Nephron (organoid): ENCODE results near the gene LMTK2.
"Not testable (repeated sequence)": the region's sequence is repeated elsewhere in the genome, so short reads cannot be mapped to it uniquely, and the experiment has no call there.

Experiments
- H3K27ac Mint-ChIP-seq, 3 experiments: 2 replicates each; pipeline ENCODE4 v1.8.0; 2020; ENCODE audit warnings: mixed read lengths in 3 of 3, mild to moderate bottlenecking in 2 of 3, moderate library complexity in 1 of 3
- H3K27me3 Mint-ChIP-seq: 2 replicates; pipeline ENCODE4 v1.8.0; 2021; ENCODE audit warnings: low read depth, mild to moderate bottlenecking, moderate library complexity, mixed read lengths
- H3K36me3 Mint-ChIP-seq: 2 replicates; pipeline ENCODE4 v1.8.0; 2020; ENCODE audit warnings: low read depth, mixed read lengths
- H3K4me1 Mint-ChIP-seq: 2 replicates; pipeline ENCODE4 v1.8.0; 2020; ENCODE audit warnings: mixed read lengths
- H3K4me3 Mint-ChIP-seq, 3 experiments: 2 replicates each; pipeline ENCODE4 v1.8.0; 2020; ENCODE audit warnings: mild to moderate bottlenecking in 3 of 3, mixed read lengths in 3 of 3, moderate library complexity in 2 of 3
- H3K9me3 Mint-ChIP-seq: 2 replicates; pipeline ENCODE4 v1.8.0; 2020; ENCODE audit warnings: mixed read lengths
- CTCF ChIP-seq, 3 experiments: fragments of 200-600 bp; sonication (generic); IDR thresholded peaks; one replicate each; pipeline ENCODE4 v1.5.0; 2021; ENCODE audit warnings: antibody characterized with exemption in 3 of 3; ENCODE audit not compliant: unreplicated experiment in 3 of 3

LMTK2 gene

DNA sequence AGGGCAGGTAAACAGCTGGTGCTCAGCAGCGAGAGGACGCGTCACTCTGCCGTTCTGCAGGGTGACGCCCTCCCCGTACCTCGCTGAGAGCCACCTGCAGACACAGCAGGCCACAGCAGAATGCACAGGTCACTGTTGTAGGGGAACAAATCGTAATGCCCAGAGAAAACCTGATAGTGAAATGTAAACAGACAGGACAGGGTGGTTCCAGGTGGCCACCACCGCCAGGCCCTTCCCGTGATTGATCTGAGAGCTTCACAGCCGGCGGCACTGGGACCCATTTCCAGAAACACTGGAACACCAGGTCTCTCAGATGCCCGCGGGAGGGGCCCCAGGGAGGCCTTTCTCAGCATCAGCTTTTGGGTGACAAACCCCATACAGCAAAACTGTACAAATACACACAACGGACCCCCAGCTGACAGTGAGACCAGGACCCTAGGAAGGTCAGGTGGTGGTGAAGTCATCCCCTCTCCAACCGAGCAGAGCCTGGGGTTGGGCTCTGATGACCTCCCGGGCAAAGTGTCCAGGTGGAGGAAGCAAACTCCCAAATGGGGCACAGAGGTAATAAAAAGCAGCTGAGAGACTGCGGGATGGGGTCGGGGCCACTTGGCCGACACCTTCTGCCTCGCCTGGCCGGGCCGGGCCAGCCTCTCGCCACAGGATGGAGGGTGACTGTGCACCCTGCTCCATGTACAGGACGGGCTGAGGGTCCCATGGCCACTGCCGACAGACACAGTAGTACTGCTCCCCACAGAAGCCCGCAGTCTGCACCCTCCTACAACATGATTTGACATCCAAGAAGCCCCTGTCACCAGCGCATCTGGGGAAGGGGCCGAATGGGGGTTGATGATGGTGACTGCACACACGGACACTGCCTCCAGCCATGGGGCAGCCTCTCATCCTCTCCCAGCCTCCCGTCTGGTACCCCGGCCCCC lies 109.2 kb downstream of the LMTK2 start:
- H3K27ac Mint-ChIP-seq = no peak overlapping the region
- H3K27me3 Mint-ChIP-seq = no peaks in the 10 kb centered on the region
- H3K36me3 Mint-ChIP-seq = peaks cover 17% of the 10 kb centered on the region
- no peaks in the 10 kb centered on the region for H3K9me3 Mint-ChIP-seq
- H3K4me1 Mint-ChIP-seq = peaks cover 6% of the 10 kb centered on the region
- no peak for TF ChIP-seq CTCF (IDR thresholded peaks at IDR 0.05; ENCODE audit: unreplicated experiment in 3 of 3)
- no peak overlapping the region for H3K4me3 Mint-ChIP-seq

DNA sequence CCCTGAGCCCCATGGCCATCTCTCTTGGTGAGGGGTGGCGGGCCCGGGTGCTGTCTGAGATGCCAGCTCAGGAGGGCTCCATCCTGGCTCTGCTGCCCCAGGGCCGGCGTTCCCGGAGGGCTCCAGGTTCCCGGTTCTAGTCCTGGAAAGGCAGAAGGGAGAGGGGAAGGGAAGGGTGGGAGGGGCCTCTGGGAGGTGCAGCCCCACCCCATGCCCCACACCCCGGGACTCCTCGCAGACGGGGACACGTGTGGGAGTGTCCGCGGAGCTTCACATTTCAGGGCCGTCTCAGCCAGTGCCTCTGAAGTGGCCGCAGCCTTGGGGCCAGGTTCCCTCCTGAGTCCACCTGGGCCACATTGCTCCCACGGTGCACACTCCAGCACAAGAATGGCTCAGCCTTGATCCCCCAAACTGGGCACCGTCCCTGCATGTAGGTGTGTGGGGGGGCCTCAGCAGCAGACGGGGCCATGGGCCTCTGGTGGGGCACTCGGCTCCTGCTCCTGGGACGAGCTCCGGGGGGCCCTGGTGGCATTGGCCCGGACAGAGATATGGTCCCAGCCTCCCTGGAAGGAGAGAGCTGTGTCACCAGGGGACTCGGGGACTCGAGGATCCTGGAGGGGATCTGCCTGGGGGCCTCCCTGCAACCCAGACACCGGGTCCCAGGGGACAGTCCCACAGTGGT lies 110.4 kb downstream of the LMTK2 start:
- H3K27ac Mint-ChIP-seq = no peak overlapping the region
- H3K36me3 Mint-ChIP-seq = peaks cover 17% of the 10 kb centered on the region
- no peak for TF ChIP-seq CTCF (IDR thresholded peaks at IDR 0.05; ENCODE audit: unreplicated experiment in 3 of 3)
- peaks cover 6% of the 10 kb centered on the region for H3K4me1 Mint-ChIP-seq
- H3K9me3 Mint-ChIP-seq = no peaks in the 10 kb centered on the region
- H3K4me3 Mint-ChIP-seq = no peak overlapping the region
- H3K27me3 Mint-ChIP-seq = no peaks in the 10 kb centered on the region

DNA sequence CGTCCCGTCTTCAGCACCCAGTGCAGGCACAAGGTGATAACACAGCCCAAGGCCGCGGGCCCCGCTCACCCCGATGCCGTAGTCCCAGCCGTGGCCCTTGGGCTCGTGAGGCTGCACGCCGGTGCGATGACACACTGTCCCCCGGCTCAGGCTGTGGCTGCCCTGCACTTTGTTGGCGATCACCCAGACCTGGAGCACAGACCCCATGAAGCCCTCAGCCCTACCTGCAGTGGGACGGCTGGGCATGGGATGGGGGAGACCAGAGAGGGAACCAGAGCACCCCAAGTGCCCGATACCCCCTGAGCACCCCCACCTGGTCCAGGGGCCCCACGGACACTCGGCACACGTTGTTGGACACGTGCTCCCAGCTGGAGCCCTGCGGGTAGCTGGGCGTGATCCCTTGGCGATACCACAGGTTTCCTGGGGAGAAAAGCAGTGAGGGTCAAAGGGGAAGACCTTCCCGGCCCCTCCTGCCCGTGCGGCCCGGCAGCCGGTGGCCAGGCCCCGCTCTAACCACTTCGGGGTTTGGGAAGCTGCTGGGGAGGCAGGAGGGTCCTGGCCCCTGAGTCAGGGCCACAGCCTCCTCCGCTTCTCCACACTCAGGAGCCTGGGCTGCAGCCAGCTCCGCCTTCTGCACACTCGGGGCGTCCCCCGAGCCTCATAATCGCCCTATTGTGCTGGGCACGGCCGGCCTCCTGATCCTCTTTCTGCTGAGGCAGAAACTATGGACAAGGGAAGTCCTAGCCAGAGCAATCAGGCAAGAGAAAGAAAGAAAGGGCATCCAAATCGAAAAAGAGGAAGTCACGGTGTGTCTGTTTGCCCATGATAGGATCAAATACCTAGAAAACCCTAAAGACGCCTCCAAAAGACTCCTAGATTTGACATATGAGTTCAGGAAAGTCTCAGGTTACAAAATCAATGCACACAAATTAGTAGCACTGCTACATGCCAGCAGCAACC lies 111.2 kb downstream of the LMTK2 start:
- Mint-ChIP-seq H3K27ac (peak overlapping the region in 1 of 3 experiments; percentile 12), H3K27me3 (no peaks in the 10 kb centered on the region), H3K9me3 (no peaks in the 10 kb centered on the region), H3K36me3 (peaks cover 17% of the 10 kb centered on the region), H3K4me1 (peaks cover 6% of the 10 kb centered on the region), H3K4me3 (no peak overlapping the region)
- no peak for TF ChIP-seq CTCF (IDR thresholded peaks at IDR 0.05; ENCODE audit: unreplicated experiment in 3 of 3)

- H3K27me3 Mint-ChIP-seq, H3K27ac Mint-ChIP-seq, H3K4me3 Mint-ChIP-seq, H3K9me3 Mint-ChIP-seq, H3K4me1 Mint-ChIP-seq: not testable (repeated sequence)
- peaks cover 17% of the 10 kb centered on the region for H3K36me3 Mint-ChIP-seq
Observed at GRCh38 chr7:98219382-98219781, 112.7 kb downstream of the LMTK2 start.

DNA sequence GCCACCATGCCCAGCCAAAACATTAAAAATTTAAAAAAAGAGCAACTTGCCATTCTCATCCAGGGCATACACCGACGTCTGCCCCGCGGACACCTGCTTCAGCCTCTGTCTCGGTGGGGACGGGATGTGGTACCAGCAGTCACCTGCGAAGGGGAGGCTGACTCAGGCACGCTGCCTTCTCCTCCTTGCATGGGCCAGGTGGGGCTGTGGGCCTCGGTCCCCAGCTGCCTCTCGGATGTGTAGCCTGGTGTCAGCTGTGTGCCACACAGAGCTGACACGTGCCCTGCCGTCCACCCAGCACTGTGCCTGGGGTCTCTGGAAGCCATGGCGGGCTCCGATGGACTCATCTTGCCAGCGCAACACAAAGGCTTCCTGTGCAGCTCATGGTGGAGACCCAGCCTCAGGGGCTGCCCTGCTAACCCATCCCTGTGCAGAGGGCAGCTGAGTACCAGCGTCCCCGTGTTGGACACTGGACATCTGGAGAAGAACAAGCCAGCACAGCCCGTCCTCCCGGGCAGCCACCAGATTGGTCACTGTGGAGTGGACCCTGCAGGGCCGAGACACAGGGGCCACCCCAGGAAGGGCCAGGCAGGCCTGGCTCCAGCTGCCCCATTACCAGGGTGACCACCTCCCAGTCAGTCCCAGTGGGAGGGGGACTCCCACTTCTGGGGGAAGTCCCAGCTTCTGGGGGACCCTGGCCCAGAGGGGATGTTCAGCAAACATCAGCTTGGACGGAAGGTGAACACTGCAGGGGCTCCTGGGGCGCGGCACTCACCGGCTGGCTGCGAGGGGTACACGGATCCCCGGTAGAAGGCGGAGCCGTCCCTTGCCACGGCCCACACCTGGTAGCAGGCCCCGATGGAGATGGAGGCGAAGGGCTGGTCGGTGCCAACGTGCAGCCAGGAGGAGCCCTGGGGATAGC lies 115.2 kb downstream of the LMTK2 start:
- Mint-ChIP-seq H3K9me3 (no peaks in the 10 kb centered on the region), H3K4me3 (no peak overlapping the region), H3K36me3 (peaks cover 24% of the 10 kb centered on the region), H3K27me3 (no peaks in the 10 kb centered on the region), H3K4me1 (peaks cover 6% of the 10 kb centered on the region), H3K27ac (no peak overlapping the region)
- no peak for TF ChIP-seq CTCF (IDR thresholded peaks at IDR 0.05; ENCODE audit: unreplicated experiment in 3 of 3)
